ENCODE data around the gene BMPR1A.
A peak's percentile ranks its signal among the peaks of the same experiment; 100 is the strongest.
"Not testable (repeated sequence)": the region's sequence is repeated elsewhere in the genome, so short reads cannot be mapped to it uniquely, and the experiment has no call there.

BMPR1A gene

DNA sequence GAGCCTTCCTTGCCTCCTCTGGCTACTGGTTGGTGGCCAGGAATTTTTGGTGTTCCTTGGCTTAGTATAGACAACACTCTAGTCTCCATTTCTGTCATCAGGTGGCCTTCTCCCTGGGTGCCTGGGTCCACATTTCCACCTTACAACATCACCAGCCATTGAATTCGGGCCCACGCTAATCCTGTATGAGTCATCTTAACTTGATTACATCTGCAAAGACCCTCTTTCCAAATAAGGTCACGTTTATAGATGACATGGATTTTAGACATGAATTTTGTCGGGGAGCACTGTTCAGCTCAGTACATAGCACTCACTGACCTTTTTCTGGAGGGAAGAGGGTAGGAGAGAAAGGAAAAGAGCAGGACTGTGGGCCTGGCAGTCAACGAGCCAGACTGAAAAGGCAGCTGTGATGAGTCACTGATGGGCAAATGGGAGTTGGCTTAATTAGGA is 161.6 kb downstream of the BMPR1A start:
- POLR2A ChIA-PET (ENCODE audit: low non-redundant PET): no interaction called here
- H3K27ac ChIP-seq: no peak overlapping the region
- CTCF ChIA-PET: no interaction called here
- TF ChIP-seq CTCF (conservative IDR thresholded peaks at IDR 0.05; ENCODE audit: low read depth): no peak
- peak; percentile 31 for DNase-seq (ENCODE audit: low spot score)

DNA sequence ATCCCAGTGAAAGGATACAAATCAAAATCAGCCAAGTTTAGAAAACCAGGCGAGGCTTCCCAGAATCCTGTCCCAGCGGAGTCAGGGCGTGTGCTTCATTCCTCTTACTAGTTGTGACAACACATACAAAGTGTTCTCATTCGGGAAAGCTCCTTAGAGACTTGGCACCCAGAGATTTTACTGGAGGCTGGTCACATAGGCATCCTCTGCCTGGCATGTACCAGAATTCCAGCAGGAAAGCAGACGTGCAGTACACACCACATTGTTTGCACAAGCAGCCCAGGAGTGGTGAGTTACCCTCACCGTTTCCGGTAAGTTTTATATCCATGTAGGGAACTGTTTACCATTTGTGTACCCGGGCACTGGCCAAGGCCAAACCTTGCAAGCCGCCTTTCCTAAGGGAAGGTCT is 166.1 kb downstream of the BMPR1A start:
- no peak for DNase-seq (ENCODE audit: low spot score)
- POLR2A ChIA-PET (ENCODE audit: low non-redundant PET): no interaction called here
- 0 out of 2 replicates have a peak overlapping the region, but pooled peaks have one; percentile 6 for H3K27ac ChIP-seq
- no peak for TF ChIP-seq CTCF (conservative IDR thresholded peaks at IDR 0.05; ENCODE audit: low read depth)
- CTCF ChIA-PET: no interaction called here

GRCh38 chr10:86929468-86930380 is 173.3 kb downstream of the BMPR1A start:
- DNase-seq (ENCODE audit: low spot score): no peak
- no peak for TF ChIP-seq CTCF (conservative IDR thresholded peaks at IDR 0.05; ENCODE audit: low read depth)
- CTCF ChIA-PET: no interaction called here
- H3K27ac ChIP-seq: no peak overlapping the region
- POLR2A ChIA-PET (ENCODE audit: low non-redundant PET): no interaction called here

GRCh38 chr10:86931872-86932271 is 175.5 kb downstream of the BMPR1A start:
- no peak for TF ChIP-seq CTCF (conservative IDR thresholded peaks at IDR 0.05; ENCODE audit: low read depth)
- CTCF ChIA-PET: no interaction called here

DNA sequence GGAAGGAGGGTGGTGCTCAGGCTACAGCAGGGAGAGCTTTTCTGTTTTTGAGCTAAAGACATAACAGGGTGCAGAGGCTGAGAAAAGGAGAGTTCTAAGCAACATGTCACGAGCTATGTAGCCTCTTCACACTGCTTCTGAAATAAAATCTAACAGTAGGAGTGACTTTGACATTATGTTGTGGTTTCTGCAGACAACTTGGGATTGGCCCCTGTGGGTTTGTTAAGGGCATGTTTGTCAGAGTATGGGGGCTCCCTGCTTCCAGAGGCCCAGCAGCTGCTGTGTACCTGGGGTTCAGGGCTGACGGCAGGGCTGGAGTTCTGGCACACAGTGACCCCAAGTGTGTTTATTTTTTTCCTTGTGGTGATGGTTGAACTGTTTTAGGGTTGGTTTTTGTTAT is 176.3 kb downstream of the BMPR1A start:
- ChIA-PET CTCF (no interaction called here), POLR2A (ENCODE audit: low non-redundant PET) (no interaction called here)
- TF ChIP-seq CTCF (conservative IDR thresholded peaks at IDR 0.05; ENCODE audit: low read depth): no peak

More at GRCh38 chr10:86931872-86932271, 175.5 kb downstream of the BMPR1A start:
- DNase-seq (ENCODE audit: low spot score): no peak
- H3K27ac ChIP-seq: no peak overlapping the region
- POLR2A ChIA-PET (ENCODE audit: low non-redundant PET): no interaction called here

GRCh38 chr10:86934162-86934711 is 177.8 kb downstream of the BMPR1A start:
- DNase-seq (ENCODE audit: low spot score); H3K27ac ChIP-seq; POLR2A ChIA-PET (ENCODE audit: low non-redundant PET): not testable (repeated sequence)
- CTCF ChIA-PET: interaction anchor here (0.5 to 1.3 kb wide), 4 partner anchors 20 to 148 kb away, joined by 3 read pairs; partner anchors contain the start of gene ADIRF

More for the DNA sequence above, 176.3 kb downstream of the BMPR1A start:
- H3K27ac ChIP-seq: no peak overlapping the region
- no peak for DNase-seq (ENCODE audit: low spot score)

Measured in RWPE1 (cell line).